GM19438 (cell line): Measurements from ENCODE around the gene SQOR.

Source experiments
- ATAC-seq: cut with Tn5 transposase; IDR thresholded peaks from one replicate; pipeline ENCODE4 v1.9.1; 2021; ENCODE audit warnings: low read depth; ENCODE audit not compliant: unreplicated experiment

SQOR gene

DNA sequence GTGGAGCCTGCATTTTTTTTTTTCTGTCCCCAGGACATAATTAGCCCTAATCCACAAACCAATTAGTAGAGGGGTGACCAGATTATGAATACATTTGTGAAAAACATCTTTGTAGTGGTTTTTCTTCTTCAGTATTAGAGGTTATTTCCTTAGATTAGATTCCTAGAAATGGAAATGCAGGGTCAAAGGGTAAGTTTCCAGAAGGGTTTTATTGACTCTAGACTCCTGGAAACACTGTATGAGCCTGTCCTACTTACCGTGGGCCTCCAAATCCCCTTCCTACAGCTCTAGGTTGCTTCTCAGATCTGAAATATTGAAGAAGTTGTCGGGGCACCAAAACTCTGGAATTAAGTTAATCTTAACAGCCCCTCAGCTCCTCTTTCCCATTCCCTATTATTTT, 22.4 kb downstream of the SQOR start:
- no peak for ATAC-seq

DNA sequence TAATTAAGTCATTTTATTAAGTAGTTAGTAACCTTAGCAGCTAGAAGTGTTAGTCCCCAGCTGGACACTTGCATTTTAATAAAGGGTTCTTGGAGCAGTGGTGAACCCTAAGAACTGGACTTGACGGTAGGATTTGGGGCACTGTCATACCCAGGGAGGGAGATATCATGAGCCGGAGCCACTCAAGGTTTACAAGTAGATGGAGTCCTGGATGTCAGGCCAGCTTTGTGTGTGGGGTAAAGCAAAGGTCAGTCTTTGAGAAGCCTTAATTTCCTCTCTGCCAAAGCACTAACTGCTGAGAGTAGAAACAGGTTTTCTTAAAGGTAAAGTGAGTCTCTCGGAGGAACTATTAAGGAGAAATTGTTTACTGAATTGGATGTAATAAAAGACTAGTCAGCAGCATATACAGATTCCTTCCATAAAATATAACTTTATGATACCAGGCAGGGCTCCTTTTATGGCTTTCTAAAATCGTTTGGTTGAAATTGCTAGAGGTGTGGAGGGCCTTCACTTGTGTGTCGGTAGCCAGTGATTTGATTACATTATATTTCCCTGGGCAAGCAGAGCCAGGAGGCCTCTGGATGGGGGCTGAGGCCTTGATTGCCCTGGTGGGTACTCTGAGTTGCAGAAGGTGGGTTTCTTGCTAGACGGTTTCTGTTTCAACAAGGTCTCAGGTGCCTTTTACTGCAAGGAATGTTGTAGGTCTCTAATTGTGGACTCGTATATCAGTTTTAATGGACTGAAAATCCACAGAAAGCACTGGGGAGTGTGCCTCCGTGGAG, 23.1 kb downstream of the SQOR start:
- ATAC-seq, result no peak

DNA sequence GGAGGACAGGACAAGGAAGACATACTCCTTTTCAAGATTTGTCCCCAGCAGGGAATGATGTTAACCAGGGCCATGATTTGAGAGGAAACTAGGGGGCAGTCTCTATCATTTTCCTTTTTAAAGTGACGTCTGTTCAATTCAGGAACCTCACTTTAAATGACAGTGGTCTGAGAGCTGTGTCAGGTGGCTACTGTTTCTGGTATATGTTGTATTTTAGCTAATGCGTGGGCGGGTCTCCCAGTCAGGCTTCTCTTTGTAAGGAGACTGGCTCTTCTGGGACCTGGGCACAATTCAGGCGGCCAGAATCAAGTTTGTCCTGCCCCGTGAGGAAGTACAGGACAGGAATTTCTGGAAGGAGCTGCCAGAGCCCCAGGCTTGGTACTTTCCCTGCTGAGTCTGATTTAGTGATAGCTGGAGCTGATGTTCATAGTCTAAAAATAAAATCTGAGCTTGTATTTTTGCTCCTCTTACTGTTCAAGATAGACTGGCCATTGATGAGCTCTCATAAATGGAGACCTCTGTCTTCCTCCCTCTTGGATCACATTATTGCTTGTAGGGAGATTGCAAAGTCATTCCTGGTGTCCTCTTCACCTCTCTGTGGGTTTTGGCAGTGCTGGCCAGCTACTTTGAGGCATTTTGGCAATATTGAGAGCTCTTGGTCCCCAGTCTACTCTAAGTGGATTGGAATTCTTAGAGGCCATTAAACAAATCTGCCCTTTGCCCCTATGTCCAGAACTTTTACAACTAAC, 25.6 kb downstream of the SQOR start:
- ATAC-seq, result no peak

DNA sequence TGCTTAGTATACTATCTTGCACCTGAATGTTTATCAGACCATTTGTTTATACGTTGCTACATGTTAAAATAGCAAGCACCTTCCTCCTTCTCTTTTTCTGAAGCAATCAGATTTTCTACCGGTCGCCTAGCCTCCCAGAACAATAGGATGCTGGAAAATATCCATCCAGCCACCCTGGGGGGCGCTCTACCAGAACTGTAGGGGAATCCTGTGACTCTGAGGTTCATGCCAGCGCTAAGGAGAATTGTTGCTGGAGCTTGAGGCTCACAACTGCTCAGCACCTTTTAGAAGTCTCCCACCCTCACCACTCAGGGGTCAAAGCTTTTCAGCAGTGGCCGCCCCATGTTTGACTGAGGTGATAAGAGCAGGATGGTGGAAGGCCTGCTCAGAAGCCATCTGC, 27.5 kb downstream of the SQOR start:
- ATAC-seq, result no peak

DNA sequence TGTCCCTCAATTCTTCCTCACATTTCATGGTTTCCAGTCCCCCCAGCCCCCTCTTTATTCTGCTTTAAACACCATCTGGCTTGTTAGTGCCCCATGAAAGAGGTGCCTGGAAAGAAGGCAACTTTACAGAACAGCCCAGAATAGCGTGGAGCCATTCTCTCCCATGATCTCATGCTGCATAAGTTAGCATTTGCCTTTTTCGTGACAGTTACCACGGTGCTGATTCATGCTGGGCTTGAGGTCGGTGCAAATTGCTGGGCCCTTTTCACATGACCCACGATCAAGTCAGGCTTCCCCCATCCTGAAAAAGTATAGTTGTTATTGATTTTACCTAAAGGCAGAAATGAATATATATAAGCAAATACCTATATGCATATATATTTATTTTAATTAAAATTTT, 29.6 kb downstream of the SQOR start:
- no peak for ATAC-seq

DNA sequence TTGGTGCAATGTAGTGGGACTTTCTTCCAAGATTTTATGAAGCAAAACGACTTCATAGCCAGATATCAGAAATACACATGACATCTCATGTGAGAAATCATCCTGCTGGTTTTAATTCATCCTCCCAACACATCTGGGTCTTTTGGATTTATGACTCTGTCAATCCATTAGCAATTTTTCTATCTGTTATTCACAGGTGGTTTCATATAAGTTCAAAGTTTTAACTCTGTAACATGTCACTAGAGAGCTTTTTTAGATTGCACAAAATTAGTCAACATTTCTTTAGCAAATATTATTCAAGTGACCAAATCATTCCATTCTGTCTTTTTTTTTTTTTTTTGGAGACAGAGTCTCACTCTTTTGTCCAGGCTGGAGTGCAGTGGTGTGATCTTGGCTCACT, 30.4 kb downstream of the SQOR start:
- no peak for ATAC-seq

DNA sequence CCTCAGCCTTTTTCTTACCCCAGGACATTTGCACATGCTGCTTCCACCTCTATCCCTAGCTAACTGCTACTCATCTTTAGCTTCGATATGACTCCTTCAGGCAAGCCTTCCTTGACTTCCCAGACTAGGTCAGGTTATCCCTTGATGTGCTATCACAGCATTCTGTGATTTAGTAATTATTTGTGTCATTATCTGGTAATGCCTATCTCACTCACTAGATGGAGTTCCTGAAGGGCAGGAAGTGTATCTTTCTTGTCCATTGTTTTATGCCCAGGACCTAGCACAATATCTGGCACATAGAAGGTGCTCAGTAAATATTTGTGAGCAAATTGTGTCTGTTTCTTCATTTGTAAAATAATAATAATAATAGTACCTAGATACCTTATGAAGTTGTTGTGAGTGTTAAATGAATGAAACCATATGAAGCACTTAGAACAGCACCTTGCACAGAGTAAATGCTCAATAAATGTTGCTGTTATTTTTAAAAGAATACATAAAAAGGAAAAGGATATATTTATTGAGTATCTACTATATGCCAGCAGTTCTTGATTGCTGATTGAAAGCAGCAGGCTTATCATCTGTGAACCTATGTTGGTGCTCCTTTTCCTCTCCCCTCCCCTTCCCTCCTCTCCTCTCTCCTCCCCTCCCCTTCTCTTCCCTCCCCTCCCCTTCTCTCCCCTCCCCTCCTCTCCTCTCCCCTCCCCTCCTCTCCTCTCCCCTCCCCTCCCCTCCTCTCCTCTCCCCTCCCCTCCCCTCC, 31.5 kb downstream of the SQOR start:
- ATAC-seq, result no peak

DNA sequence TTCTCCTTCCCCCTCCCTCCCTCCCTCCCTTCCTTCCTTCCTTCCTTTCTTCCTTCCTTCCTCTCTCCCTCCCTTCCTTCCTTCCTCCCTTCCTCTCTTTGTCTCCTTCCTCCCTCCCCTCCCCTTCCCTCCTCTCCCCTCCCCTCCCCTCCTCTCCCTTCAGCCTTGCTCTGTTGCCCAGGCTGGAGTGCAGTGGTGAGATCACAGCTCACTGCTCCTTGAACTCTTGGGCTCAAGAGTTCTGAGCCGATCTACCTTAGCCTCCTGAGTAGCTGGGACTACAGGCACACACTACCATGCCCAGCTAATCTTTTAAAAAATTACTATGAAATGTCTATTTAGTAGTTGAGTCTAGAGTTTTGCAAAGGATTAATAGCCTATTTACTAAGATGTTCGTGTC, 32.2 kb downstream of the SQOR start:
- ATAC-seq, result no peak

DNA sequence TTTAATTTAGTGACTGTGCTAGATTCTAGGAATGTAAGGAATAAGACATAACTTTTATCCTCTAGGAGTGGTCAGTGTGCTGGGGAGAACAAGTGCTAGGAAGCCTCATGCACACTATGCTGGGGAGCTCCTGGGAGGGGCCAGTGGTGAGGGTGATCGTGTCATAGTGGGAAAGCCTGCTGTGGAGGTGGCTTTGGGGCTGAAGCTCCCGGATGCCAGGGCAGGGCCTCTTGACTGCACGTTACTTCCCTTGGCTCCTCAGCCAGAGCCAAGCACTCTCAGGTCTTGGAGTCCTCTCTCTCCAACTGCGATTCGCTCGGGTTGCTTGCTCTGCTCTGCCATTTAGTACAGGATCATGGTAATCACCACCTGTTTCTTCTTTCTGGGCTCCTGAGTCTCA, 33.6 kb downstream of the SQOR start:
- ATAC-seq, result no peak

DNA sequence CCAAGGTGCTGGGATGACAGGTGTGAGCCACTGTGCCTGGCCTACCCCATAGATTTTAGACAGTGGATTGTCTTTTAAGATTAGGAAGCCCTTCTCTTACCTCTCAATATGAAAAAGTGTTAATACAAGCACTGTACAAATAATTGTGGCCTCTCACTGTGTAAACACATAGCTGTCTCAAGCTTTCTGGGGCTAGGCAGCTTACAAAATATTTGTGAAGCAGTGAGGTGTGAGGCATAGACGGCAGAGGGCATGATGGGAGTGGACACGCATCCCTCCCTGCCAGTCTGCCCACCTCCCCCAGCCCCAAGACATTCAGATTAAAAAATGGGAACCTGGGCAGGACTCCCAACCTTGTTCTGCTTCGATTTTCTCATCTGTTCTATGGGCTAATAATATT, 34.6 kb downstream of the SQOR start:
- no peak for ATAC-seq

DNA sequence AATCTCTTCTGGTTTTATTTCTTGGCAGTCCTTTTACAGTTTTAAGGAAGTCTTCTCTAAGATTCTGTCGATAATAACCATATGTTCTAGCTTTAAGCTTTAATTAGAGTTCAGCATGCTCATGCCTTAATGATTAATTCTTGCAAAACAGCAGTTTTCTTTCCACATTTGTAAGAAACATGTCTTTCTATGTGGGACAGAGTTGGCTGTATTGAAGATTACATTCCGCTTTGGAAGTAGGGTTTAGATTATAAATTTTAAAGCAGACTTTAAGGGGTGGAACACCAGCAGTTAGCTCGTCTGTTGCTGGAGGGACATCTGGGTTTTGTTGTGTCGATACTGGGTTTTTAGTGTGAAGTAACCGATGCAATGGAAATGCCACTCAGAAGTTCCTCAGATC, 35.3 kb downstream of the SQOR start:
- ATAC-seq, result no peak

DNA sequence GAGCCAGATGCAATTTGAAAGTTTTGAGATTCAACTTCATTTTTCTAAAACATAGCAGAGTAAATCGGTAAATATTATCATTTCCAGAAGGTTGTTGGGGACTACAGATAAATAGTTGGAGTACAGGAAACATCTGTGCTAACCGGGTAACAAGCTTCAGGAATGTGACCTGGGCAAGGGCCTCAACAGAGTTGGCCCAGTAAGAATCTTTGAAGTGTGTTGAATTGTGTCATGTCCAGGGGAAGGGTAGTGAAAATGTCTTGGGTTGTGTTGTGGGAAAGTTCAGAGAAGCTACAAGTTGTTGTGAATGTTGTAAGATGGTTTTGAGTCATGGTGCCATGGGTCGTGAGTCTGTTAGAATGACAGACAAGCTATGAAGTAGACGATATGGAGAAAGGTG, 35.7 kb downstream of the SQOR start:
- no peak for ATAC-seq

DNA sequence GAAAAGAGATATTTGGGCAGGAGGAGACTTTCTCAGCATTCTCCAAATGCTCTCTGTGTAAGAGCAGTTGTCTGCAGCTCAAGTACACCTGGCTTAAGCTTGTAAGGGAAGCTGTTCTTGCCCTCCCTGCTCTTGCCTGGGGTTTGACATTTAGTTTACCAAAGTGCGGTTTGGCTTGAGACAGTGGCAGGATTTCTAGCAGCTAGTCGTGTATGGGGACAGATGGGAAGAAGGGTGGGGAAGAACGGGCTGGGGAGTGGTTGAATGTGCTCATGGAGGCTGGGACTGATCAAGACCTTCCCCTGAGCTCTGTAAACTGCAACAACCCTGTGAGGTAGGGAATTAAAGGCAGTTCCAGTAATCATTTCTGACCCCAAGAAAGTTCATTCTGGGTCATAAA, 39.8 kb downstream of the SQOR start:
- no peak for ATAC-seq

DNA sequence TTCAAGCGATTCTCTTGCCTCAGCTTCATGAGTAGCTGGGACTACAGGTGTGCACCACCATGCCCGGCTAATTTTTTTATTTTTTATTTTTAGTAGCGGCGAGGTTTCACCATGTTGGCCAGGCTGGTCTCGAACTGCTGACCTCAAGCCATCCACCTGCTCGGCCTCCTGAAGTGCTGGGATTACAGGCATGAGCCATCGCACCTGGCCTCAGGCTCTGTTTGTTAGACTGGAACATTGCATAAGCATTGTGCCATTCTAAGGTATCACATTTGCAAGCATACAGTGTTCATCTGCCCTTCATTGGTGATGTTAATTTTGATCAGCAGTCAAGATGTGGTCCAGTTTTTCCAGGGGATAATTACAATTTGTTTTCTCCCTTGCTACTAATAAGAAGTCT, 43.0 kb downstream of the SQOR start:
- ATAC-seq, result no peak

DNA sequence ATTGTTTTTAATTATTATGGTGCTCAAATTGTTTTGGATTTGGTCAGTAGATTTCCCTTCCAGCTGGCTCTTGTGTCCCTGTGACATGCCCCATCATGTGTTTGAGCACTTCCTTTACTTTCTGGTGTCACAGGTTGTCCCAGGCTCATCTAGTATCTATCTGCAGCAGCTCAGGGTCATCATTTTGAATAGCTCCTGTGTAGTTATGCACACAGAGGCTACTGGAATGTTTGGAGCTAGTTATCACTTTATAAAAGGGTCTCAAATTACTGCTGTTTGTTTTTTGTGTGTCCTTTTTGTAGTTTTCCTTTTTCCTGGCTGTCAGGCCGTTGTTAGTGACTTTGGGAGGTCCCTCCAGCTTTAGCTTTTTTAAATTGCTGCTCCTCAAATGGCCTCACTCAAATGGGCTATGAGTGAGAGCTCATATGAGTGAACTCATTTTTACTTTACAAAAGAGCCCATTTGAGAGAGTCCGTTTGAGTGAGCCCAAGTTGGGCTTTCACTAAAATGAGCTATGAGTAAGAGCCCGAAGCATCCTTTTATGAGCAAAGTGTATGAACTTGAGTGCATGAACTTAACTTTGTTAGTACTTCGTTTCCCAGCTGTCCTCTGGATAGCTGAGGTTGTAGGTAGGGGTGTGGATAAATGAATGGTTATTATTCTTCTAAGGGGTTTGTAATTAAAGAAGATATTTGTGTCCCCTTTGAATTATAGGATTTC, 43.8 kb downstream of the SQOR start:
- no peak for ATAC-seq

DNA sequence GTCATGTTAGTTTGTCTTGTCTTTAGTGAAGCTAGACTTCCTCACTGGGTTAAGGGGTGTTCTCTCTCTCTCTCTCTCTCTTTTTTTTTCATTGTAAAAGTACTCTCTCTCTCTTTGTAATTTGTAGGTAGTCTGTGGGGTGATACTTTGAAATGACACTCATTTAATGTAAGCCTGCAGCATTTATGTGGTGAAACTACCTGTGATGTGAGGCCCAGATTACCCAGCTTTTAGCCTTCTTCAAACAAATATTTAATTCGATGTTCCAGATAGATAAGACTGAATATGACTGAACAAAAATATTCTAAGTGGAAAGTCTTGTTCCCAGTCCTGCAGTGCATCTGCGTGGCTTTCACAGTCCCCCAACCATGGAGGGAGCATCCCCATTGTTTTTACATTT, 49.7 kb downstream of the SQOR start:
- no peak for ATAC-seq

DNA sequence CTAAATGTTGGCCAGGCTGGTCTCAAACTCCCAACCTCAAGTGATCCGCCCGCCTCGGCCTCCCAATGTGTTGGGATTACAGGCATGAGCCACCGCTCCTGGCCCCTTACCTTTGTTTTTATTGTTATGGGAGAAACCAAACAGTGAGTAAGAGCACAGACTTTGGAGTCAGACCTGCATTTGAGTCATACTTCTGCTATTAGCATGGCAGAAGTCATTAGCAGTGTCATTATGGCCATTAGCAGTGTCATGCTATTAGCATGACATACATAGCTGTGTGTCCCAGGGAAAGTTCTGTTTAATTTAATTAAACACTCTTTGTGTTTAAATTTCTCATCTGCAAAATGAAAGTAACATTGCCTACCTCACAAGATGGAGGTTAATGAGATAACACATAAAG, 54.8 kb downstream of the SQOR start:
- no peak for ATAC-seq

DNA sequence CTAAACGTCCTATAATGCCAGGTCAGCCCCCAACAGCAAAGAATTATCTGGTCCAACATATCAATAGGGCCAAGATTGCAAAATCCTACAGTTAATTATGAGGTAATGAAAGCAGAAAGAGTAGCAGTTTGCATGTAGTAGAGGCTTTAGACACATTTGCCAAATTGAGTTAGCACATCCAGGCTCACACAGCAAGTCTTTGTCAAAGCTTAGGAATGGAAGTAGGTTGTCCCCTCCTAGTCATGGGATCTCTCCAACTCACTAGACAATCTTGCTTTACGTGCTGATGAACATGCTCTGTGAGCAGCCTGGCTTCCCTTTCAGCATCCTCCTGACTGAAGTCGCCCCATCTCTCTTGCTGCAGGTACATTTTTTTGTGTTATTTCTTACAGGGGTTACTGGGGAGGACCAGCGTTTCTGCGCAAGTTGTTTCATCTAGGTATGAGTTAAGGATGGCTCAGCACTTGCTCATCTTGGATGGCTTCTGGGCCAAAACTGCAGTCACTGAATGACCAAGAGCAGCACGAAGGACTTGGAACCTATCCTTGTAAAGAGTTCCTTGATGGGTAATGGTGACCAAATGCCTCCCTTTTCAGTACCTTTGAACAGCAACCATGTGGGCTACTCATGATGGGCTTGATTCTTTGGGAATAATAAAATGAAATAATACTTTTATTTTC, 55.9 kb downstream of the SQOR start:
- ATAC-seq, result no peak

DNA sequence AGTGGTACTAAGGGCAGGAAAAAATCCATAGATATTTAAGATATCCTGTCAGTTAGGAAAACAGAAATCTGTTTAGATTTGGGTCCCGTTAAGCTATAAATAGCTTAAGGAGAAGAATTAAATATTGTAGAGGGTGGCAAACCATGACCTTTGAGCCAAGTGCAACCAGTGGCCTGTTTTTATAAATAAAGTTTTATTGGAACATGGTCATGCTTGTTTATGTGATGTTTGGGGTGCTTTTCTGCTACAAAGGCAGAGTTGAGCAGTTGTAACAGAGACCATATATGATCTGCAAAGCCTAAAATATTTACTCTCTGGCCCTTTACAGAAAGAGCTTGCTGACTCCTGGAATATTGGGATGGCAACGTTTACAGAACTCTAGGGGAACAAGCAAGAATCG, 66.3 kb downstream of the SQOR start:
- ATAC-seq, result no peak

DNA sequence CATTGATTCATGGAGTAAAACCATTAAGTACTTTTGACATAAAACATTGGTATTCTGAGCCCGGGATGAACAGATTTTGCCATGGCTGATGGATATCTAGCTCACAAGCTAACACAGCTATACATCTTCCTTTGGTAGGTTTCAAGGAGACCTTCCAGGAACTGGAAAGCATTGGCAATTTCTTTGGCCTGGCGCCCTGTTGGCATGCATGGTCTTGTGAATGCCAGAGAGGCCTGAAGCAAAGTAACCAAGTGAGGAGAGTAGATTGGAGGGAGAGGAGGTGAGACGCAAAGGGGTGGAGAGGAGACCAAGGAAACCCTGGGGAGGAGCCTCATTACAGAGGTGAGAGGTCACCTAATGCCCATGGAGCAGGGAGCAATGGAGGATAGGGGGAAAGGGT, 67.2 kb downstream of the SQOR start:
- ATAC-seq, result no peak
